ENCODE data around the gene RASSF9. TPM values are rescaled to one million over a fixed set of nuclear protein-coding genes. Genes with fewer than 3 reads are reported as not detected.
A peak's percentile ranks its signal among the peaks of the same experiment; 100 is the strongest.

RASSF9 gene
- 0.41 and 0.87 TPM in 2 replicates for total RNA-seq (2014; rRNA removed; shearing (Covaris generic))

DNA sequence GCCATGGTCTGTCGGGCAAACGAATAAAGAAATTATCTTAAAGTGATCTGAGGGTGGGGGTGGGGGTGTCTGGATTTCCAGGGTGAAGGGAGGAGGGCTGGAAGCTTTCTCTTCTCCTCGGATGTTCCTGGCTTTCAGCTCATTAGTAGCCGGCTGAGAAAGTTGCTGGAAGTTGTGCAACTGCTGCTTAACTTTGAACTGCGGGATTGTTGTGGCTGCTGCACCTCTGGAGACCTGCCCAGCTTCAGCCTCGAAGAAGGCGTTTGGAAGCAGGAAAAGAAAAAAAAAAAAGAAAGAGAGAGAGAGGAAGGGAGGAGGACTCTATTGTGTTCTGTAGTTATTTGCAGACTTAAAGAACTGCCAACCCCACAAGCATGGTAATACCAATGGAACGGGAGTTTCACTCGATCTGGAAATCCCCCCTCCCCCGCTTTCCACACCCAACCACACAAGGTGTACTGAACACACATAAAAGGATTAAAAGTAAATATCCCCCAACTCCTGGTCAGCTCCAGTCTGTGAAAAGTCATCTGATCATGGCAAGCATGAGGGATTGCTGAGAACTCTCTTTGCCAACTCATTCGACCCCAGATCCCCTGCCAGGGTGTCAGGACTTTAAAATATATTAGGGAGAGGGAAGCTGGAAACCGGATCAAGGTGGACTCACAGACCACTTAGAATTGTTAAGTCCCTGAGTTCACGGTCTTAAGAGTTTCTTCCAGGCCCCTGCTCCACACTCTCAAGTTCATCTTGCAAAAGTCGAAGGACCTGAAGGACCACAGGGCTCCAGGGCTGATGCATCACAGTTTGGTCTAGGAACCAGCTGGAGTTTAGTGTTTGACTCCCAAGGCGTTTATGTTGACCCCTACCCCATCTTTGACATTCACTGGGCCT is at the start of gene RASSF9:
RASSF9 (minus strand) TSS at position 213 of the 894 bp plus-strand sequence; CDS start at position 5, 208 bp downstream.
- no peak for DNase-seq
- Histone ChIP-seq H3K36me3 (replicated peaks; ENCODE audit: control insufficient read depth, insufficient read depth, low read length) (no peaks in the 10 kb centered on the region), H3K27me3 (ENCODE audit: control insufficient read depth, insufficient read depth, low read length) (no peaks in the 10 kb centered on the region), H3K4me3 (ENCODE audit: insufficient read depth, low read depth, low read length) (peak within 1 kb of the TSS; percentile 15; the same call in 1 of the 2 replicates)

- DNase-seq, result no peak
Measured at GRCh38 chr12:85883763-85884162, 47.6 kb upstream of the RASSF9 start.

DNA sequence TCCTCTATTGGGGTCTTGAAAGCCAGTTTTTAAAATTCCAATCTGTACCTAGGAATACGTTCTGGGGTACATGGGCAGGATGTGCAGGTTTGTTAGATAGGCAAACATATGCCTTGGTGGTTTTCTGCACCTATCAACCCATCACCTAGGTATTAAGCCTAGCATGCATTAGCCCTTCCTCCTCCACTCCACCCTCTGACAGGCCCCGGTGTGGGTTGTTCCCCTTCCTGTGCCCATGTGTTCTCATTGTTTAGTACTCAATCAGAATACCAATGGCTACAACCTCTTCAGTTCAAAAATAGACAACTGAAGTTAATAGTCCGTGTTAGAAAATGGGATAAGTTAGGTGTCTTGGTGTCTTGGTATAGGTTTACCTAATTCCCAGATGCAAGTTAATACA is 41.2 kb upstream of the RASSF9 start:
- no peak overlapping the region for H3K4me3 ChIP-seq (ENCODE audit: insufficient read depth, low read depth, low read length)
- H3K27me3 ChIP-seq (ENCODE audit: control insufficient read depth, insufficient read depth, low read length), result no peaks in the 10 kb centered on the region
- no peaks in the 10 kb centered on the region for H3K36me3 ChIP-seq (replicated peaks; ENCODE audit: control insufficient read depth, insufficient read depth, low read length)
- DNase-seq, result no peak

More at GRCh38 chr12:85883763-85884162, 47.6 kb upstream of the RASSF9 start:
- no peaks in the 10 kb centered on the region for H3K27me3 ChIP-seq (ENCODE audit: control insufficient read depth, insufficient read depth, low read length)
- H3K36me3 ChIP-seq (replicated peaks; ENCODE audit: control insufficient read depth, insufficient read depth, low read length), result no peaks in the 10 kb centered on the region
- H3K4me3 ChIP-seq (ENCODE audit: insufficient read depth, low read depth, low read length), result no peak overlapping the region

DNA sequence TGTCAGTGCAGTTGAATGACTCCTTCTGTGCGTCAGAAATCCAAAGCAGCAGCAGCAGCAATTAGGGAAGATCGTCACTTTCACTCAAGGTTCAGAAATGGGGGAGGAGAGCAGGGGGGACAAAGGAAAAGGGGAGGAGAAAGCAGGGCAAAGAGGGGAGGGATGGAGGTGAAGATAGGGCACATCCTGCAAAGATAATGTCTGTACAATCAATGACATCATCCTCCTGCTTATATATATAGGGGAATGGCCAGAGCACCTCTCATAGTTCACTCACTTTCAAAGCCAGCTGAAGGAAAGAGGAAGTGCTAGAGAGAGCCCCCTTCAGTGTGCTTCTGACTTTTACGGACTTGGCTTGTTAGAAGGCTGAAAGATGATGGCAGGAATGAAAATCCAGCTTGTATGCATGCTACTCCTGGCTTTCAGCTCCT is 37.8 kb upstream of the RASSF9 start, which contains the start of gene NTS:
NTS (plus strand) TSS at position 265 of the 431 bp plus-strand sequence; CDS start at position 374, 109 bp downstream.
- Histone ChIP-seq H3K27me3 (ENCODE audit: control insufficient read depth, insufficient read depth, low read length) (no peaks in the 10 kb centered on the region), H3K4me3 (ENCODE audit: insufficient read depth, low read depth, low read length) (peak within 1 kb of the TSS; percentile 29)

DNA sequence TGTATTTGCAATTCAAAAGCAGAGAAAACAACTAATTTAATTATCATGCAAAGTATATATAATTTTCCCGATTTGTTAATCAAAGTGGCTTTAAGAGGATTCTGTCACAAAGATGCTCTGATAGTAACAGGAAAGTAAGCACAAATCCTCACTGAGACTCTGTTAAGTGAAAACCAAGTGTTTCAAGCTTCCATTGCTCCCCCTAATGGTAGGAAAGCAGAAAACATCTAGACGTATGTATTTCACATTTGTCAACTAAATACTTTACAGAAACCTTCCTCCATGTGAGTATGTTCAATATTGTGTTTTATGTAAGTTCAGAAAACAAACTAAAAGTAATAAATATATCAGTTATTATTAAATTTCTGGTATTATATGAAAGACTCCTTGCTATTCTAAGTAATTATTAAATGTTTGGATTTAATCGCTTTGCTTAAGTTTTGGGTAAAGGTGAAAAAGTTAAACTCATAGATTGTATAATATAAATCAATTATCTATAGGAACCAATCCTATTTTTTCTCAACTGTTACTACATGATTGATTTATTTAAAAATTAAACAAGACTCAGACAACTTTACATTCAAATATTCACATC is 36.4 kb upstream of the RASSF9 start:
- no peaks in the 10 kb centered on the region for H3K27me3 ChIP-seq (ENCODE audit: control insufficient read depth, insufficient read depth, low read length)
- no peaks in the 10 kb centered on the region for H3K36me3 ChIP-seq (replicated peaks; ENCODE audit: control insufficient read depth, insufficient read depth, low read length)
- no peak overlapping the region for H3K4me3 ChIP-seq (ENCODE audit: insufficient read depth, low read depth, low read length)
- peak; percentile 19 for DNase-seq

More for the DNA sequence above, 37.8 kb upstream of the RASSF9 start, which contains the start of gene NTS:
- DNase-seq, result no peak
- H3K36me3 ChIP-seq (replicated peaks; ENCODE audit: control insufficient read depth, insufficient read depth, low read length), result no peaks in the 10 kb centered on the region

- H3K27me3 ChIP-seq (ENCODE audit: control insufficient read depth, insufficient read depth, low read length), result no peaks in the 10 kb centered on the region
- no peak overlapping the region for H3K4me3 ChIP-seq (ENCODE audit: insufficient read depth, low read depth, low read length)
- no peaks in the 10 kb centered on the region for H3K36me3 ChIP-seq (replicated peaks; ENCODE audit: control insufficient read depth, insufficient read depth, low read length)
- DNase-seq, result peak; percentile 35
Measured at GRCh38 chr12:85866986-85867776, 31.0 kb upstream of the RASSF9 start.

DNA sequence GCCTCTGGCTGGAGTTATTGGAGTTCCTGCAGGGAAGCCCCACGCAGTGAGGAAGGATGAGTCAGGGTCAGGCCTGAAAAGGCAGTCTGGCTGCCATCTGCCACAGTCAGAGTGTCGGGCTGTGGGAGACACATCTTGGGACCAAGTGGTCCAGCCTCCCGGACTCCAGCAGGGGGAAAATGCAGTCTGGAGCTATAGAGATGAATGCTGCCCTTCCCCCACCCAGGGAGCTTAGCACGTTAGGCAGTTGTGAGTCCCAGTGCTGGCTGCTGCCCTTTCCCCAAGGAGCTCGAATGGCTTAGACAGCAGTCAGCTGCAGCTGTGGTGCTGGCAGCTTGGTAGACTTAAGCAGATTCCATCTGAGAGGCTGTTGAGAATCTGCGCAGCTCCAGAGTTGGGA is 29.7 kb upstream of the RASSF9 start:
- H3K27me3 ChIP-seq (ENCODE audit: control insufficient read depth, insufficient read depth, low read length), result no peaks in the 10 kb centered on the region
- H3K36me3 ChIP-seq (replicated peaks; ENCODE audit: control insufficient read depth, insufficient read depth, low read length), result no peaks in the 10 kb centered on the region
- no peak overlapping the region for H3K4me3 ChIP-seq (ENCODE audit: insufficient read depth, low read depth, low read length)
- no peak for DNase-seq

- DNase-seq, result no peak
- no peaks in the 10 kb centered on the region for H3K27me3 ChIP-seq (ENCODE audit: control insufficient read depth, insufficient read depth, low read length)
- H3K36me3 ChIP-seq (replicated peaks; ENCODE audit: control insufficient read depth, insufficient read depth, low read length), result no peaks in the 10 kb centered on the region
- H3K4me3 ChIP-seq (ENCODE audit: insufficient read depth, low read depth, low read length), result no peak overlapping the region
Measured at GRCh38 chr12:85856966-85857365, 20.8 kb upstream of the RASSF9 start.

DNA sequence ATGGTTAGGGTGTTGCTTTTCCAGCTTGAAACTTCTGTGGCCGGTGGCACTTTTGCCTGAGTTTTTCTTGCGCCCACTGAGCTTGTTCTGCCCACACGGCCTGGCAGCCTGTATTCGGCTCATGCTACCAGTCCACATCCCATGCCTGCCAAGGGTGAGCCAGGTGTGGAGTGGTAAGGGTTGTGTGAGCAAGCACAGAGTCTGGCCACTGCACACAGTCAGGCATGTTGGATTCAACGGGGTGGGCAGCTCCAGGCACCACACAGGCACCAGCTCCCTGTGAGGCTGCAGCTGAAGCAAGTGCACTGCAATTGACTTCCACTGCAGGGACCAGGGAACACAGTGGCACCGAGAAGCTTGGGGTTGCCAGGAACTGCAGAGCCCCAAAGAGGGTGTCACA is 19.1 kb upstream of the RASSF9 start:
- Histone ChIP-seq H3K36me3 (replicated peaks; ENCODE audit: control insufficient read depth, insufficient read depth, low read length) (no peaks in the 10 kb centered on the region), H3K27me3 (ENCODE audit: control insufficient read depth, insufficient read depth, low read length) (no peaks in the 10 kb centered on the region), H3K4me3 (ENCODE audit: insufficient read depth, low read depth, low read length) (no peak overlapping the region)
- no peak for DNase-seq

GRCh38 chr12:85849344-85849743 is 13.1 kb upstream of the RASSF9 start:
- no peaks in the 10 kb centered on the region for H3K27me3 ChIP-seq (ENCODE audit: control insufficient read depth, insufficient read depth, low read length)
- no peaks in the 10 kb centered on the region for H3K36me3 ChIP-seq (replicated peaks; ENCODE audit: control insufficient read depth, insufficient read depth, low read length)
- DNase-seq, result no peak
- no peak overlapping the region for H3K4me3 ChIP-seq (ENCODE audit: insufficient read depth, low read depth, low read length)

DNA sequence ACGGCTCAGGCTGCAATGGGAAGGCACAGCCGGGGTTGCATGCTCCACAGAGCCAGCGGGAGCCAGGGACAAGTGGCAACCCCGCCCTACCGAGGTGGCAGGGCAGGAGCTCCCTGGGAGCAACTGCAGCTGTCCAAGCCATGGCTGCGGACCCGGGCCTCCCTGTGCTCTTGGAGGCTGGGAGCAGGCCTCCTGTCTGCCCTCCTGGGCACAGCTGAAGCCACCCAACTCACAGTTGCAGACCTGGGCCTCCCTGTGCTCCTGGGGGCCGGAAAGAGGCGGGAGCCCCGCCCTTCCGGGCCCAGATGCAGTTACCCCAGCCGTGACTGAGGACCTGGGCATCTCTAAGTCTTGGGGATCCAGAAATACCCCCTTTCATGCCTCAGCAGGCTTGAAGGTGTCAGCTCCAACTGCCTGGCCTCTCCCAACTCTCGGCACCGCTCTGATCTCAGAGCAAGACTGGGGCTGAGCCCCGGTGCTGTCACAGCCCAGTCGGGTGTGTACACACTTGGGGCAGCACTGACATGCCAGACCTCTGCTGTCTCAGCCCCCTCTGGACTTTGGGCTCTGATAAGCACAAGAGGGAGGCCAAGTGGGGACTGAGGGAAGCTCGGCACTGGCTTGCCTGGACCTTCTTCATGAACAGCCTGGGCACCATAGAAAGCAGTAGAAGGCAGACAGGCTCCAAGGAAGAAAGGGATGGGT is 7.5 kb upstream of the RASSF9 start:
- DNase-seq, result no peak
- no peak overlapping the region for H3K4me3 ChIP-seq (ENCODE audit: insufficient read depth, low read depth, low read length)
- H3K36me3 ChIP-seq (replicated peaks; ENCODE audit: control insufficient read depth, insufficient read depth, low read length), result no peaks in the 10 kb centered on the region
- no peaks in the 10 kb centered on the region for H3K27me3 ChIP-seq (ENCODE audit: control insufficient read depth, insufficient read depth, low read length)

DNA sequence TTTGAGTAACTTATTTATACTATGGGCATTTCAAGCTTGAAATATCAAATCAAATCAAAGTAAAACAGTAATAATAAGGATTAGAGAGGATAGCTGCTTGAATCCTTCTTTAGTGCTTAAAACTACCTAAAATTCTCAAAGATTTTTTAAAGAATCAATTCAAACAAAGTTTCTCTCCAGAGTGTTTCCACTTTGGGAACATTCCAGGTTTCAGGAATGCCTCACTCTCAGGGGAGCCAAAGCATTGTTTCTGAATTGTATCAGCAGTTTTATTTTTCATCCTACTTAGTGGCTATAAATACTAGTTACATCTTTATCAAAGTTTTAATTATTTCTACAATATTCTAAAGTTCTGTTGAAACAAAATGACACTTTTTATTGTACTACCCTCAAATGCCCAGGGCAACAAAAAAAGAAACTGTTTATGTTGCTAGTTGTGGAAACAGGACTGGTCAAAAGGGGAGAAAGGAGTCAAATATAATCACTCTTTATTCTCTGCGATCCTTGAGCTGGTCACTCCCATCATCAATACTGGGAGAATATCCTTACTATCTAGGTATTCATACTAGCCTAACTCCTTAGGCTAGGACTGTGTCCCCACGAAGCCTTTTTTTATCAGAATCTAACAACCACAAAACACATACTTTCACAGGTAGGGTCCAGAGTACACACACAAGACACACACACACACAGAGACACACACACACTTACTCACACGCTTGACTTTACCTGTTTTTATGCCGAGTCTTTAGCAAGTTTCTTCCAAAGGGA is 598 bp downstream of the RASSF9 start:
- H3K36me3 ChIP-seq (replicated peaks; ENCODE audit: control insufficient read depth, insufficient read depth, low read length), result no peaks in the 10 kb centered on the region
- DNase-seq, result no peak
- H3K4me3 ChIP-seq (ENCODE audit: insufficient read depth, low read depth, low read length), result peak overlapping the region; percentile 15; the same call in 1 of the 2 replicates
- no peaks in the 10 kb centered on the region for H3K27me3 ChIP-seq (ENCODE audit: control insufficient read depth, insufficient read depth, low read length)

GRCh38 chr12:85834378-85834777 is 1.8 kb downstream of the RASSF9 start:
- H3K36me3 ChIP-seq (replicated peaks; ENCODE audit: control insufficient read depth, insufficient read depth, low read length), result no peaks in the 10 kb centered on the region
- DNase-seq, result no peak
- H3K4me3 ChIP-seq (ENCODE audit: insufficient read depth, low read depth, low read length), result no peak overlapping the region
- H3K27me3 ChIP-seq (ENCODE audit: control insufficient read depth, insufficient read depth, low read length), result no peaks in the 10 kb centered on the region
